IMR-90 (cell line): ENCODE data around the gene PINK1.

ENCODE experiments used
- BHLHE40 ChIP-seq: fragments of 150-350 bp; IDR thresholded peaks from 2 replicates; pipeline ENCODE4 v1.6.1; 2016; ENCODE audit warnings: mild to moderate bottlenecking, low read depth, low read length
- CEBPB ChIP-seq: IDR thresholded peaks from 2 replicates; pipeline ENCODE4 v1.6.1; 2012; ENCODE audit warnings: low read depth, low read length, improper control_type of control experiment
- CTCF ChIP-seq: conservative IDR thresholded peaks from 2 replicates; pipeline ENCODE4 v1.5.1; 2012; ENCODE audit warnings: mild to moderate bottlenecking, low read depth, low read length, improper control_type of control experiment
- FOS ChIP-seq: fragments of 150-350 bp; IDR thresholded peaks from 2 replicates; pipeline ENCODE4 v1.6.1; 2016; ENCODE audit warnings: low read depth, low read length
- MAFK ChIP-seq: IDR thresholded peaks from 2 replicates; pipeline ENCODE4 v1.6.1; 2012; ENCODE audit warnings: low read depth, low read length, improper control_type of control experiment
- MAZ ChIP-seq: IDR thresholded peaks from 2 replicates; pipeline ENCODE4 v1.6.1; 2012; ENCODE audit warnings: low read depth, mild to moderate bottlenecking, low read length, improper control_type of control experiment, moderate library complexity, borderline replicate concordance
- POLR2A ChIP-seq: IDR thresholded peaks from 2 replicates; pipeline ENCODE4 v1.6.1; 2012; ENCODE audit warnings: mild to moderate bottlenecking, low read depth, low read length
- RCOR1 ChIP-seq: IDR thresholded peaks from 2 replicates; pipeline ENCODE4 v1.6.1; 2012; ENCODE audit warnings: mild to moderate bottlenecking, low read length, improper control_type of control experiment; ENCODE audit not compliant: insufficient replicate concordance
- RFX5 ChIP-seq: IDR thresholded peaks from 2 replicates; pipeline ENCODE4 v1.8.0; 2012; ENCODE audit warnings: low read depth, mild to moderate bottlenecking, low read length, moderate library complexity
- SMC3 ChIP-seq: fragments of 150-350 bp; IDR thresholded peaks from 2 replicates; pipeline ENCODE4 v1.6.1; 2016; ENCODE audit warnings: low read depth, mild to moderate bottlenecking, antibody characterized with exemption, low read length, moderate library complexity
- USF2 ChIP-seq: fragments of 150-350 bp; IDR thresholded peaks from 2 replicates; pipeline ENCODE4 v1.6.1; 2017; ENCODE audit warnings: mild to moderate bottlenecking, antibody characterized with exemption, low read length, low read depth

DNA sequence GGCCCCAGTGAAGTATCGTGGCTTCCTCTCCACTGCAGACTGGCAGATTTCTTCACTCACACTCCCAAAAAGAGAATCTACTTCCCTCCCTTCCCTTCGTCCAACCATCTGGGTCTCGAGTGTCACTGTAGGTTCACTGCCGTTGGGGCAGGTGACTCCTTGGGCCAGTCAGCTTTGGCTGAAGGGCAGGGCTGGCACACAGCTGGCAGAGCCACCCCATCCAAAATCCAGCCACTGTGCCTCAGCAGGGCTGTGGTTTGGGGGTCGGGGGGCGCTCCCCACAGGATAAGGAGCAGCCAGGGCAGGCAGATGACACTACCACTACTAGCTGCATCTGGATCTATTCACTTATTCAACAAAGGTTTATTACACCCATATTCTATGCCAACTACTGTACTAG is 9.8 kb downstream of the PINK1 start:
- TF ChIP-seq POLR2A = no peak
- no peak for TF ChIP-seq CTCF
- no peak for TF ChIP-seq RCOR1
- TF ChIP-seq FOS = no peak
- TF ChIP-seq MAZ = no peak
- no peak for TF ChIP-seq BHLHE40
- no peak for TF ChIP-seq CEBPB
- TF ChIP-seq MAFK = no peak
- no peak for TF ChIP-seq SMC3
- no peak for TF ChIP-seq USF2
- TF ChIP-seq RFX5 = no peak
